Breast epithelium (tissue), 4 donors: Measurements from ENCODE around the gene CD164. TPM values are rescaled to one million over a fixed set of nuclear protein-coding genes. Genes with fewer than 3 reads are reported as not detected.

ENCODE experiments used
- DNase-seq, 2 donors: peaks; one replicate each; pipeline ENCODE4 v3.0.0-alpha.2; 2019; ENCODE audit warnings: low spot score in 2 of 2
- H3K27ac ChIP-seq, 2 donors: fragments of 200-600 bp; sonication (generic) in 1 of 2; one replicate each; pipeline ENCODE4 v1.5.1; 2016 to 2019; ENCODE audit warnings: mild to moderate bottlenecking in 1 of 2
- H3K27me3 ChIP-seq, 2 donors: fragments of 200-600 bp; sonication (generic) in 1 of 2; one replicate each; pipeline versions ENCODE4 v1.5.1 to v1.6.0; 2017 to 2019; ENCODE audit warnings: control low read depth in 1 of 2, mild to moderate bottlenecking in 1 of 2
- H3K36me3 ChIP-seq: fragments of 200-600 bp; one replicate; pipeline ENCODE4 v1.5.1; 2019
- H3K4me1 ChIP-seq, 2 donors: fragments of 200-600 bp; sonication (generic); one replicate each; pipeline ENCODE4 v1.5.1; 2016 to 2019; ENCODE audit warnings: control low read depth in 1 of 2
- H3K4me3 ChIP-seq, 3 donors: fragments of 200-600 bp; sonication (generic); 1 replicate in 2 of 3; 2 replicates in 1 of 3; pipeline ENCODE4 v1.5.1; 2016 to 2019; ENCODE audit warnings: mild to moderate bottlenecking in 3 of 3, moderate library complexity in 2 of 3
- H3K9me3 ChIP-seq, 2 donors: fragments of 200-600 bp; sonication (generic) in 1 of 2; one replicate each; pipeline ENCODE4 v1.5.1; 2016 to 2019; ENCODE audit warnings: control low read depth in 1 of 2
- CTCF ChIP-seq, 3 donors: fragments of 450-650 bp; IDR thresholded peaks; one replicate each; pipeline ENCODE4 v1.5.1; 2016 to 2017; ENCODE audit warnings: antibody characterized with exemption in 3 of 3, mild to moderate bottlenecking in 3 of 3, moderate library complexity in 3 of 3
- POLR2A ChIP-seq: fragments of 450-650 bp; IDR thresholded peaks from one replicate; pipeline ENCODE4 v1.6.1; 2016; ENCODE audit warnings: antibody characterized with exemption, mild to moderate bottlenecking, moderate library complexity
- POLR2AphosphoS5 ChIP-seq, 3 donors: sonication (generic); formaldehyde crosslinking; IDR thresholded peaks; one replicate each; pipeline ENCODE4 v1.6.1; 2017; ENCODE audit warnings: antibody characterized with exemption in 3 of 3
- intact Hi-C: fragments of 100-400 bp; cut with DNase I; formaldehyde crosslinking; loops from one replicate; pipeline ENCODE4 v1.15.1; 2023; ENCODE audit warnings: low total_unique reads
- total RNA-seq, 3 donors: library from RNA; depleted of rRNA; stranded (reverse); fragments of >200 nt; gene quantifications; one replicate each; pipeline ENCODE4 v1.1.0, GENCODE V29; 2016

Gene CD164
- total RNA-seq, 3 donors from 2014 or later = 186 to 302 (median 238) TPM

- H3K4me1 ChIP-seq = no peaks in the 10 kb centered on the region
- H3K4me3 ChIP-seq = no peak overlapping the region
- no peak for DNase-seq
- intact Hi-C loops = no loop called here
- no peak overlapping the region for H3K27ac ChIP-seq
- no peaks in the 10 kb centered on the region for H3K27me3 ChIP-seq
- no peaks in the 10 kb centered on the region for H3K9me3 ChIP-seq
- H3K36me3 ChIP-seq = no peaks in the 10 kb centered on the region
- TF ChIP-seq POLR2AphosphoS5 (IDR thresholded peaks at IDR 0.05) (no peak), CTCF (IDR thresholded peaks at IDR 0.05) (no peak), POLR2A (no peak)
These were observed 13.9 kb upstream of the CD164 start for GRCh38 chr6:109396046-109396718.

GRCh38 chr6:109393886-109394281, 11.6 kb upstream of the CD164 start:
- Histone ChIP-seq H3K4me1 (no peaks in the 10 kb centered on the region), H3K9me3 (no peaks in the 10 kb centered on the region), H3K27me3 (no peaks in the 10 kb centered on the region), H3K36me3 (no peaks in the 10 kb centered on the region), H3K4me3 (no peak overlapping the region), H3K27ac (no peak overlapping the region)
- no peak for DNase-seq
- intact Hi-C loops = no loop called here
- TF ChIP-seq POLR2AphosphoS5 (IDR thresholded peaks at IDR 0.05) (no peak), POLR2A (no peak), CTCF (IDR thresholded peaks at IDR 0.05) (no peak)

GRCh38 chr6:109393157-109393885, 11.1 kb upstream of the CD164 start:
- H3K9me3 ChIP-seq = no peaks in the 10 kb centered on the region
- no peak overlapping the region for H3K4me3 ChIP-seq
- no peak for TF ChIP-seq POLR2A
- TF ChIP-seq CTCF (IDR thresholded peaks at IDR 0.05) = no peak
- no peak for TF ChIP-seq POLR2AphosphoS5 (IDR thresholded peaks at IDR 0.05)
- no peaks in the 10 kb centered on the region for H3K36me3 ChIP-seq
- no peak overlapping the region for H3K27ac ChIP-seq
- no peaks in the 10 kb centered on the region for H3K27me3 ChIP-seq
- DNase-seq = no peak
- H3K4me1 ChIP-seq = no peaks in the 10 kb centered on the region
- intact Hi-C loops = no loop called here

- intact Hi-C loops = loop anchor here (10.0 kb wide), 1 partner anchor 205 kb away; no protein-coding TSS in a partner anchor
- H3K27ac ChIP-seq = no peak overlapping the region
- no peak for DNase-seq
- TF ChIP-seq POLR2A = no peak
- TF ChIP-seq CTCF (IDR thresholded peaks at IDR 0.05) = no peak
- no peak for TF ChIP-seq POLR2AphosphoS5 (IDR thresholded peaks at IDR 0.05)
- H3K4me1 ChIP-seq = no peaks in the 10 kb centered on the region
- H3K4me3 ChIP-seq = no peak overlapping the region
- no peaks in the 10 kb centered on the region for H3K9me3 ChIP-seq
- no peaks in the 10 kb centered on the region for H3K36me3 ChIP-seq
- no peaks in the 10 kb centered on the region for H3K27me3 ChIP-seq
These were observed 7.5 kb upstream of the CD164 start for GRCh38 chr6:109389650-109390274.

GRCh38 chr6:109388265-109388664, 6.0 kb upstream of the CD164 start:
- H3K27me3 ChIP-seq = no peaks in the 10 kb centered on the region
- H3K4me3 ChIP-seq = no peak overlapping the region
- TF ChIP-seq CTCF (IDR thresholded peaks at IDR 0.05) = no peak
- TF ChIP-seq POLR2AphosphoS5 (IDR thresholded peaks at IDR 0.05) = no peak
- TF ChIP-seq POLR2A = no peak
- H3K4me1 ChIP-seq = no peaks in the 10 kb centered on the region
- DNase-seq = no peak
- H3K36me3 ChIP-seq = no peaks in the 10 kb centered on the region
- H3K9me3 ChIP-seq = no peaks in the 10 kb centered on the region
- no peak overlapping the region for H3K27ac ChIP-seq
- intact Hi-C loops = loop anchor here (10.0 kb wide), 1 partner anchor 203 kb away; no protein-coding TSS in a partner anchor
